DND-41 (cell line): Measurements from ENCODE around the gene MT1M.
A peak's percentile ranks its signal among the peaks of the same experiment; 100 is the strongest.

Experiments used
- ATAC-seq: fragments of 200-7000 bp; cut with Tn5 transposase; 3 replicates; pipeline ENCODE4 v1.9.1; 2021; ENCODE audit warnings: low read depth; ENCODE audit not compliant: insufficient read depth
- DNase-seq: peaks from one replicate; pipeline ENCODE4 v3.0.0-alpha.2; 2020
- H2AFZ ChIP-seq: 2 replicates; pipeline ENCODE4 v1.6.0; 2012; ENCODE audit warnings: low read depth, low read length
- H3K27ac ChIP-seq: 2 replicates; pipeline ENCODE4 v1.5.1; 2012; ENCODE audit warnings: low read length, inconsistent platforms
- H3K27me3 ChIP-seq: fragments of 200-600 bp; sonication (generic); 2 replicates; pipeline ENCODE4 v1.6.0; 2012; ENCODE audit warnings: low read length, mild to moderate bottlenecking, inconsistent platforms; ENCODE audit not compliant: insufficient read depth, poor library complexity
- H3K36me3 ChIP-seq: 2 replicates; pipeline ENCODE4 v1.5.1; 2012; ENCODE audit warnings: low read length, inconsistent platforms; ENCODE audit not compliant: insufficient read depth
- H3K4me1 ChIP-seq: 2 replicates; pipeline ENCODE4 v1.5.1; 2012; ENCODE audit warnings: mild to moderate bottlenecking, low read length; ENCODE audit not compliant: insufficient read depth
- H3K4me2 ChIP-seq: 2 replicates; pipeline ENCODE4 v1.6.0; 2012; ENCODE audit warnings: mild to moderate bottlenecking, moderate library complexity, low read length, inconsistent platforms; ENCODE audit not compliant: insufficient read depth
- H3K4me3 ChIP-seq, 2 experiments: fragments of 200-600 bp in 1 of 2; shearing (Covaris generic) in 1 of 2; 2 replicates each; pipeline ENCODE4 v1.5.1; 2012 to 2016; ENCODE audit warnings: inconsistent platforms in 2 of 2, low read length in 2 of 2, mild to moderate bottlenecking in 2 of 2, low read depth in 1 of 2, moderate library complexity in 1 of 2
- H3K79me2 ChIP-seq: 2 replicates; pipeline ENCODE4 v1.6.0; 2012; ENCODE audit warnings: low read length, inconsistent platforms; ENCODE audit not compliant: insufficient read depth
- H3K9ac ChIP-seq: 2 replicates; pipeline ENCODE4 v1.6.0; 2012; ENCODE audit warnings: low read depth, mild to moderate bottlenecking, inconsistent platforms, low read length, moderate library complexity
- H3K9me3 ChIP-seq: 2 replicates; pipeline ENCODE4 v1.5.1; 2012; ENCODE audit warnings: low read length, moderate library complexity, mild to moderate bottlenecking, inconsistent platforms; ENCODE audit not compliant: insufficient read depth, severe bottlenecking
- H4K20me1 ChIP-seq: 2 replicates; pipeline ENCODE4 v1.6.0; 2012; ENCODE audit warnings: low read length; ENCODE audit not compliant: insufficient read depth
- EZH2 ChIP-seq: IDR thresholded peaks from 3 replicates; pipeline ENCODE4 v1.6.1; 2012; ENCODE audit warnings: borderline replicate concordance, low read depth, mild to moderate bottlenecking, moderate library complexity, low read length, inconsistent platforms; ENCODE audit not compliant: severe bottlenecking
- TF ChIP-seq, protein P1 (sequence below): IDR thresholded peaks from 2 replicates; pipeline ENCODE4 v1.5.1; 2012; ENCODE audit warnings: borderline replicate concordance, low read length, moderate library complexity, mild to moderate bottlenecking; ENCODE audit not compliant: poor library complexity, severe bottlenecking; ENCODE audit errors: extremely low read depth

MT1M gene

DNA sequence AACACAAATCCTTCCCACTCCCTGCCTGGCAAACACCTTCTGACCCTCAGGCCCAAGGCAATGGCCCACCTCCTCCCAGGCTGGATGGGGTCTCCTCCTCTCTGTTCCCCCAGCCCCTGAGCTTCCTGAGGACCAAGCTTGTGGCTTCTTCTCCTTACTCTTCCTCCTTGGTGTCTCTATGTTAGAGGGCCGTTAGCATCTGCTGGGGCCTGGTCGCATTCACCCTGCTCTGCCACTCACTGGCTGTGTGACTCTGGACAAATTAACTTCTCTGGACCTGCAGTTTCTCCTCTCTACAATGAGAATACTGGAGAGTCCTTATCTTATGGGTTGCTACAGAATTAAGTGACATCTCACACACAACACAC lies 24.8 kb upstream of the MT1M start:
- Histone ChIP-seq H3K4me3 (peak overlapping the region in 1 of 2 experiments; percentile 70; a peak in 2 of 4 replicates), H3K27ac (peak overlapping the region; percentile 87), H3K4me2 (peak overlapping the region; percentile 89), H3K79me2 (no peaks in the 10 kb centered on the region), H3K36me3 (no peaks in the 10 kb centered on the region), H3K4me1 (peaks cover 41% of the 10 kb centered on the region), H3K27me3 (no peaks in the 10 kb centered on the region), H3K9ac (peak overlapping the region; percentile 63), H3K9me3 (no peaks in the 10 kb centered on the region), H4K20me1 (no peaks in the 10 kb centered on the region), H2AFZ (peak overlapping the region; percentile 88)
- no peak for DNase-seq
- TF ChIP-seq, protein P1, sequence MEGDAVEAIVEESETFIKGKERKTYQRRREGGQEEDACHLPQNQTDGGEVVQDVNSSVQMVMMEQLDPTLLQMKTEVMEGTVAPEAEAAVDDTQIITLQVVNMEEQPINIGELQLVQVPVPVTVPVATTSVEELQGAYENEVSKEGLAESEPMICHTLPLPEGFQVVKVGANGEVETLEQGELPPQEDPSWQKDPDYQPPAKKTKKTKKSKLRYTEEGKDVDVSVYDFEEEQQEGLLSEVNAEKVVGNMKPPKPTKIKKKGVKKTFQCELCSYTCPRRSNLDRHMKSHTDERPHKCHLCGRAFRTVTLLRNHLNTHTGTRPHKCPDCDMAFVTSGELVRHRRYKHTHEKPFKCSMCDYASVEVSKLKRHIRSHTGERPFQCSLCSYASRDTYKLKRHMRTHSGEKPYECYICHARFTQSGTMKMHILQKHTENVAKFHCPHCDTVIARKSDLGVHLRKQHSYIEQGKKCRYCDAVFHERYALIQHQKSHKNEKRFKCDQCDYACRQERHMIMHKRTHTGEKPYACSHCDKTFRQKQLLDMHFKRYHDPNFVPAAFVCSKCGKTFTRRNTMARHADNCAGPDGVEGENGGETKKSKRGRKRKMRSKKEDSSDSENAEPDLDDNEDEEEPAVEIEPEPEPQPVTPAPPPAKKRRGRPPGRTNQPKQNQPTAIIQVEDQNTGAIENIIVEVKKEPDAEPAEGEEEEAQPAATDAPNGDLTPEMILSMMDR, result no peak
- TF ChIP-seq EZH2, result no peak
- ATAC-seq, result no peak

DNA sequence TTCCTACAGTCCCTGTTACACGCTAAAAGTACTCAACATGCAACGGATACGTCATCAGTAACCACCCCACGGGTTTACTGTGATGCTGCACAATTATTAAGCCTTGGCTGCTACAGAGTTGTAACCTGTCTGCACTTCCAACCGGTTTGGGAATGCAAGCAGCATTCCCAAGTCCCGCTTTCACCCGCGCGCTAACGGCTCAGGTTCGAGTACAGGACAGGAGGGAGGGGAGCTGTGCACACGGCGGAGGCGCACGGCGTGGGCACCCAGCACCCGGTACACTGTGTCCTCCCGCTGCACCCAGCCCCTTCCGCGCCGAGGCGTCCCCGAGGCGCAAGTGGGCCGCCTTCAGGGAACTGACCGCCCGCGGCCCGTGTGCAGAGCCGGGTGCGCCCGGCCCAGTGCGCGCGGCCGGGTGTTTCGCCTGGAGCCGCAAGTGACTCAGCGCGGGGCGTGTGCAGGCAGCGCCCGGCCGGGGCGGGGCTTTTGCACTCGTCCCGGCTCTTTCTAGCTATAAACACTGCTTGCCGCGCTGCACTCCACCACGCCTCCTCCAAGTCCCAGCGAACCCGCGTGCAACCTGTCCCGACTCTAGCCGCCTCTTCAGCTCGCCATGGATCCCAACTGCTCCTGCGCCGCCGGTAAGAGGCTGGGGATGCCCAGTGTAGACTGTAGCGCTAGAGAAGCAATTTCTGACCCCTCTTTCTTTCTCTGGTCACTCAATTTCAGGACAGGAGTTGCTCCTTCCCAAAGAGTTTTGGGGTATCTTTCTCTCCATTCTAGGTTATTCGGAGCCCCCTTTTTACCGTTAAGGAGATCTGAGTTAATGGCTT lies 24.2 kb upstream of the MT1M start, which contains the start of gene MT2A:
Gene MT2A, plus strand, starts transcription at position 542 of the 833 bp plus-strand sequence. Its CDS starts 72 bp downstream, at position 614.
- Histone ChIP-seq H3K9me3 (no peaks in the 10 kb centered on the region), H3K9ac (peak within 1 kb of the TSS; percentile 63), H3K4me3 (peak within 1 kb of the TSS; percentile 44 to 70; a peak in 3 of 4 replicates), H3K79me2 (no peaks in the 10 kb centered on the region), H3K27me3 (no peaks in the 10 kb centered on the region), H3K4me2 (peak within 1 kb of the TSS; percentile 89), H4K20me1 (no peaks in the 10 kb centered on the region), H3K4me1 (peaks cover 41% of the 10 kb centered on the region), H3K27ac (peak within 1 kb of the TSS; percentile 87), H2AFZ (peak within 1 kb of the TSS; percentile 88), H3K36me3 (no peaks in the 10 kb centered on the region)
- TF ChIP-seq EZH2, result no peak
- TF ChIP-seq, protein P1, result no peak
- ATAC-seq (peak; percentile 92), DNase-seq (peak; percentile 92)

DNA sequence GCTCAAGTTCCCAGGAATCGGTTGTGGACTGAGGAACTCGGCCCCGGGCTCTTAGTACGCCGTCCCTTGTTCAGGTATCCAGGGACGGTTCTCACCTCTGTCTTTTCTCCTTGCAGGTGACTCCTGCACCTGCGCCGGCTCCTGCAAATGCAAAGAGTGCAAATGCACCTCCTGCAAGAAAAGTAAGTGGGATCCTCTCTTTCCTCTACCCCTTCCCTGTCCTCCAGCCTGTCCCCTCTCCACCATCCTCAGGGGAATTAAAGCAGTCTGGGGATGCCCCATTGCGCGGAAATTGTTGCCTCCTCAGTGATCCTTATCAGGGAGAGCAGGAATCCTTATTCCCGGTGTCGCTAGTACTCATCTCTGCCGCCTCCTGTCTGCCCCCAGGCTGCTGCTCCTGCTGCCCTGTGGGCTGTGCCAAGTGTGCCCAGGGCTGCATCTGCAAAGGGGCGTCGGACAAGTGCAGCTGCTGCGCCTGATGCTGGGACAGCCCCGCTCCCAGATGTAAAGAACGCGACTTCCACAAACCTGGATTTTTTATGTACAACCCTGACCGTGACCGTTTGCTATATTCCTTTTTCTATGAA lies 23.5 kb upstream of the MT1M start:
- Histone ChIP-seq H3K9ac (peak overlapping the region; percentile 63), H4K20me1 (no peaks in the 10 kb centered on the region), H3K4me3 (peak overlapping the region; percentile 44 to 70; a peak in 3 of 4 replicates), H3K9me3 (no peaks in the 10 kb centered on the region), H3K27ac (peak overlapping the region; percentile 62), H3K79me2 (no peaks in the 10 kb centered on the region), H3K4me2 (peak overlapping the region; percentile 89), H3K27me3 (no peaks in the 10 kb centered on the region), H2AFZ (peak overlapping the region; percentile 70), H3K36me3 (no peaks in the 10 kb centered on the region), H3K4me1 (peaks cover 41% of the 10 kb centered on the region)
- DNase-seq (peak; percentile 33), ATAC-seq (peak; percentile 13; the same call in 1 of the 3 replicates)
- TF ChIP-seq EZH2, result no peak
- TF ChIP-seq, protein P1, result peak; percentile 22
